Fibroblast of lung (primary cell): ENCODE measurements around the gene TEDC1. TPM values are rescaled to one million over a fixed set of nuclear protein-coding genes. Genes with fewer than 3 reads are reported as not detected.

Source experiments
- DNase-seq, 2 donors: peaks; one replicate each; pipeline versions ENCODE4 v3.0.0 to v3.0.0-alpha.2; 2010; ENCODE audit warnings: low read depth in 2 of 2
- H2AFZ ChIP-seq: 2 replicates; pipeline ENCODE4 v1.5.1; 2012; ENCODE audit warnings: low read length, control low read depth, inconsistent platforms
- H3K27ac ChIP-seq: 2 replicates; pipeline ENCODE4 v1.5.1; 2011; ENCODE audit warnings: low read length, control low read depth; ENCODE audit not compliant: insufficient read depth
- H3K27me3 ChIP-seq: 2 replicates; pipeline ENCODE4 v1.5.1; 2011; ENCODE audit warnings: mild to moderate bottlenecking, low read length; ENCODE audit not compliant: control insufficient read depth, insufficient read depth
- H3K36me3 ChIP-seq: 2 replicates; pipeline ENCODE4 v1.5.1; 2011; ENCODE audit warnings: low read length; ENCODE audit not compliant: control insufficient read depth, insufficient read depth
- H3K4me1 ChIP-seq: 2 replicates; pipeline ENCODE4 v1.5.1; 2011; ENCODE audit warnings: low read length; ENCODE audit not compliant: control insufficient read depth, insufficient read depth; ENCODE audit errors: extremely low read depth
- H3K4me2 ChIP-seq: 2 replicates; pipeline ENCODE4 v1.5.1; 2011; ENCODE audit warnings: low read length, control low read depth; ENCODE audit not compliant: insufficient read depth; ENCODE audit errors: extremely low read depth
- H3K4me3 ChIP-seq, 4 experiments: fragments of 200-600 bp in 1 of 4; sonication (generic) in 1 of 4; replicated peaks in 1 of 4; 2 replicates each; pipeline ENCODE4 v1.5.1; 2011 to 2016; ENCODE audit warnings: low read length in 4 of 4, low read depth in 3 of 4, mild to moderate bottlenecking in 3 of 4, control low read depth in 2 of 4, inconsistent platforms in 1 of 4, mixed read lengths in 1 of 4; ENCODE audit not compliant: insufficient read depth in 1 of 4; ENCODE audit errors: control extremely low read depth in 1 of 4
- H3K79me2 ChIP-seq: 2 replicates; pipeline ENCODE4 v1.5.1; 2012; ENCODE audit warnings: mild to moderate bottlenecking, low read length, inconsistent platforms; ENCODE audit not compliant: control insufficient read depth, insufficient read depth
- H3K9ac ChIP-seq: 2 replicates; pipeline ENCODE4 v1.5.1; 2011; ENCODE audit warnings: mild to moderate bottlenecking, low read length, control low read depth; ENCODE audit not compliant: insufficient read depth
- H3K9me3 ChIP-seq: 2 replicates; pipeline ENCODE4 v1.5.1; 2012; ENCODE audit warnings: low read depth, low read length; ENCODE audit not compliant: control insufficient read depth, insufficient read depth
- H4K20me1 ChIP-seq: 2 replicates; pipeline ENCODE4 v1.5.1; 2011; ENCODE audit warnings: low read length; ENCODE audit not compliant: control insufficient read depth, insufficient read depth; ENCODE audit errors: extremely low read depth
- CTCF ChIP-seq, 2 donors: IDR thresholded peaks in 1 of 2; conservative IDR thresholded peaks in 1 of 2; 1 replicate in 1 of 2; 2 replicates in 1 of 2; pipeline ENCODE4 v1.5.1; 2011 to 2012; ENCODE audit warnings: low read length in 2 of 2, control low read depth in 1 of 2, inconsistent platforms in 1 of 2, low read depth in 1 of 2, mild to moderate bottlenecking in 1 of 2
- EZH2 ChIP-seq: IDR thresholded peaks from 2 replicates; pipeline ENCODE4 v1.5.1; 2012; ENCODE audit warnings: low read length, control low read depth, mild to moderate bottlenecking; ENCODE audit errors: missing control alignments
- polyA plus RNA-seq, 2 donors: library from polyadenylated mRNA; depleted of rRNA in 1 of 2; stranded (reverse) in 1 of 2; unstranded in 1 of 2; fragments of >200 nt; gene quantifications; 2 replicates each; pipeline ENCODE4 v1.2.1, GENCODE V29; 2011 to 2012; ENCODE audit warnings: missing spikeins in 1 of 2
- total RNA-seq: library from RNA; depleted of rRNA; stranded (reverse); fragments of >200 nt; gene quantifications from 2 replicates; pipeline ENCODE4 v1.2.1, GENCODE V29; 2014

The TEDC1 gene
- total and polyA plus RNA-seq, 2 donors (not counting 1 experiment from before 2014, with no cell fraction given): 0.69 to 2.5 TPM

GRCh38 chr14:105533811-105534498 is 42.9 kb downstream of the TEDC1 start:
- Histone ChIP-seq H3K27me3 (peaks cover 2% of the 10 kb centered on the region), H3K4me3 (no peak overlapping the region), H3K4me2 (no peak overlapping the region), H2AFZ (no peak overlapping the region), H3K79me2 (no peaks in the 10 kb centered on the region), H3K36me3 (no peaks in the 10 kb centered on the region), H3K9ac (no peak overlapping the region), H3K9me3 (no peaks in the 10 kb centered on the region), H3K27ac (no peak overlapping the region), H3K4me1 (no peaks in the 10 kb centered on the region), H4K20me1 (no peaks in the 10 kb centered on the region)
- no peak for DNase-seq
- TF ChIP-seq EZH2: no peak
- TF ChIP-seq CTCF (conservative IDR thresholded peaks at IDR 0.05 in 1 of 2, IDR thresholded peaks at IDR 0.05 in 1 of 2; ENCODE audit: low read depth in 1 of 2, low read length in 2 of 2): no peak

GRCh38 chr14:105534586-105534985 is 43.5 kb downstream of the TEDC1 start:
- H3K4me1 ChIP-seq: no peaks in the 10 kb centered on the region
- H3K9me3 ChIP-seq: no peaks in the 10 kb centered on the region
- no peak overlapping the region for H3K27ac ChIP-seq
- H2AFZ ChIP-seq: no peak overlapping the region
- TF ChIP-seq EZH2: no peak
- no peak for TF ChIP-seq CTCF (conservative IDR thresholded peaks at IDR 0.05 in 1 of 2, IDR thresholded peaks at IDR 0.05 in 1 of 2; ENCODE audit: low read depth in 1 of 2, low read length in 2 of 2)
- H3K9ac ChIP-seq: no peak overlapping the region
- H3K36me3 ChIP-seq: no peaks in the 10 kb centered on the region
- no peaks in the 10 kb centered on the region for H4K20me1 ChIP-seq
- no peaks in the 10 kb centered on the region for H3K79me2 ChIP-seq
- no peak overlapping the region for H3K4me3 ChIP-seq
- H3K27me3 ChIP-seq: peaks cover 2% of the 10 kb centered on the region
- H3K4me2 ChIP-seq: no peak overlapping the region
- no peak for DNase-seq

- no peaks in the 10 kb centered on the region for H3K4me1 ChIP-seq
Observed at GRCh38 chr14:105536051-105536450, 45.0 kb downstream of the TEDC1 start.

More at GRCh38 chr14:105536051-105536450, 45.0 kb downstream of the TEDC1 start:
- Histone ChIP-seq H3K27ac (no peak overlapping the region), H3K36me3 (no peaks in the 10 kb centered on the region), H3K79me2 (no peaks in the 10 kb centered on the region), H2AFZ (no peak overlapping the region), H3K4me3 (no peak overlapping the region), H3K4me2 (no peak overlapping the region), H4K20me1 (no peaks in the 10 kb centered on the region), H3K27me3 (peaks cover 2% of the 10 kb centered on the region), H3K9me3 (no peaks in the 10 kb centered on the region), H3K9ac (no peak overlapping the region)
- no peak for DNase-seq
- TF ChIP-seq EZH2: no peak
- TF ChIP-seq CTCF (conservative IDR thresholded peaks at IDR 0.05 in 1 of 2, IDR thresholded peaks at IDR 0.05 in 1 of 2; ENCODE audit: low read depth in 1 of 2, low read length in 2 of 2): no peak
